MM.1S (cell line): ENCODE results near the gene MAGEA8.
"Not testable (repeated sequence)": the region's sequence is repeated elsewhere in the genome, so short reads cannot be mapped to it uniquely, and the experiment has no call there.

Experiments
- EZH2 ChIP-seq: fragments of 300-600 bp; sonication (generic); optimal IDR thresholded peaks from 2 replicates; pipeline ENCODE3; 2017; ENCODE audit warnings: low read depth, mild to moderate bottlenecking, antibody characterized with exemption, low read length, mixed read lengths
- TF ChIP-seq, protein P1 (sequence below): fragments of 300-600 bp; sonication (generic); IDR thresholded peaks from 2 replicates; pipeline ENCODE4 v1.5.1; 2016; ENCODE audit warnings: antibody characterized with exemption, low read length, mixed read lengths

DNA sequence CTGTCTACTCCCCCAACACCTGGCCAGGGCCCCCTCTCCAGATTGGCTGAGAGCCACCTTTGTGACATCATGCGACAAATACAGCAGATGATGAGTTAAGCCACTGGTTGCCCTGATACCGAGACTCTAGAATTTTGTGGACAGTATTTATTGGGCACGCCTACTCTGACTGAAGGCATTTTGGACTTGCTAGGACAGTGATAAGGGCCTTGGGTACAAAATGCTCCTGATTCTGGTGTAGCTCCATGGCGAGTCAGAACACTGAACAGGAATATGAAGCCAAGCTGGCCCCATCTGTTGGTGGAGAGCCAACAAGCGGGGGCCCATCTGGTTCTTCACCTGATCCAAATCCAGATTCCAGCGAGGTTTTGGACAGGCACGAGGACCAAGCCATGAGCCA is 48.4 kb downstream of the MAGEA8 start, which contains the start of gene HSFX4:
- TF ChIP-seq, protein P1, sequence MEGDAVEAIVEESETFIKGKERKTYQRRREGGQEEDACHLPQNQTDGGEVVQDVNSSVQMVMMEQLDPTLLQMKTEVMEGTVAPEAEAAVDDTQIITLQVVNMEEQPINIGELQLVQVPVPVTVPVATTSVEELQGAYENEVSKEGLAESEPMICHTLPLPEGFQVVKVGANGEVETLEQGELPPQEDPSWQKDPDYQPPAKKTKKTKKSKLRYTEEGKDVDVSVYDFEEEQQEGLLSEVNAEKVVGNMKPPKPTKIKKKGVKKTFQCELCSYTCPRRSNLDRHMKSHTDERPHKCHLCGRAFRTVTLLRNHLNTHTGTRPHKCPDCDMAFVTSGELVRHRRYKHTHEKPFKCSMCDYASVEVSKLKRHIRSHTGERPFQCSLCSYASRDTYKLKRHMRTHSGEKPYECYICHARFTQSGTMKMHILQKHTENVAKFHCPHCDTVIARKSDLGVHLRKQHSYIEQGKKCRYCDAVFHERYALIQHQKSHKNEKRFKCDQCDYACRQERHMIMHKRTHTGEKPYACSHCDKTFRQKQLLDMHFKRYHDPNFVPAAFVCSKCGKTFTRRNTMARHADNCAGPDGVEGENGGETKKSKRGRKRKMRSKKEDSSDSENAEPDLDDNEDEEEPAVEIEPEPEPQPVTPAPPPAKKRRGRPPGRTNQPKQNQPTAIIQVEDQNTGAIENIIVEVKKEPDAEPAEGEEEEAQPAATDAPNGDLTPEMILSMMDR = not testable (repeated sequence)
- not testable (repeated sequence) for TF ChIP-seq EZH2
